Neutrophil (primary cell): ENCODE results near the gene RHAG.
"Not testable (repeated sequence)": the region's sequence is repeated elsewhere in the genome, so short reads cannot be mapped to it uniquely, and the experiment has no call there.

Source experiments
- H3K27ac ChIP-seq: fragments of 200-600 bp; sonication (generic); 2 replicates; pipeline ENCODE4 v1.5.1; 2016; ENCODE audit warnings: mild to moderate bottlenecking, moderate library complexity
- H3K27me3 ChIP-seq: fragments of 200-600 bp; sonication (generic); 2 replicates; pipeline ENCODE4 v1.6.0; 2016; ENCODE audit warnings: mild to moderate bottlenecking
- H3K36me3 ChIP-seq: fragments of 200-600 bp; sonication (generic); 2 replicates; pipeline ENCODE4 v1.5.1; 2017
- H3K4me1 ChIP-seq, 2 experiments: fragments of 200-600 bp in 1 of 2; sonication (generic) in 1 of 2; 1 replicate in 1 of 2; 2 replicates in 1 of 2; pipeline versions ENCODE4 v1.5.1 to v1.6.1; 2013 to 2016; ENCODE audit warnings: low read depth in 1 of 2, low read length in 1 of 2, mild to moderate bottlenecking in 1 of 2, moderate library complexity in 1 of 2; ENCODE audit not compliant: control insufficient read depth in 1 of 2, insufficient read depth in 1 of 2
- H3K4me3 ChIP-seq, 2 experiments: fragments of 200-600 bp in 1 of 2; sonication (generic) in 1 of 2; 1 replicate in 1 of 2; 2 replicates in 1 of 2; pipeline ENCODE4 v1.5.1; 2013 to 2016; ENCODE audit warnings: low read depth in 1 of 2, low read length in 1 of 2, mild to moderate bottlenecking in 1 of 2, moderate library complexity in 1 of 2
- H3K9me3 ChIP-seq: fragments of 200-600 bp; sonication (generic); 2 replicates; pipeline ENCODE4 v1.5.1; 2016
- CTCF ChIP-seq: fragments of 200-600 bp; sonication (generic); IDR thresholded peaks from 2 replicates; pipeline ENCODE4 v1.5.1; 2016; ENCODE audit warnings: antibody characterized with exemption

The RHAG gene

GRCh38 chr6:49606721-49607390, 29.8 kb downstream of the RHAG start:
- no peak overlapping the region for H3K4me3 ChIP-seq
- H3K4me1 ChIP-seq, result no peaks in the 10 kb centered on the region
- H3K27ac ChIP-seq, result no peak overlapping the region
- H3K9me3 ChIP-seq, result no peaks in the 10 kb centered on the region
- no peak for TF ChIP-seq CTCF
- H3K36me3 ChIP-seq, result no peaks in the 10 kb centered on the region
- H3K27me3 ChIP-seq, result peaks cover 20% of the 10 kb centered on the region

- H3K27ac ChIP-seq, H3K9me3 ChIP-seq, H3K4me3 ChIP-seq: not testable (repeated sequence)
Observed at GRCh38 chr6:49604080-49604479, 32.6 kb downstream of the RHAG start.

GRCh38 chr6:49587262-49587661, 49.4 kb downstream of the RHAG start:
- not testable (repeated sequence) for H3K27me3 ChIP-seq

More at GRCh38 chr6:49604080-49604479, 32.6 kb downstream of the RHAG start:
- not testable (repeated sequence) for H3K4me1 ChIP-seq, H3K36me3 ChIP-seq, H3K27me3 ChIP-seq

DNA sequence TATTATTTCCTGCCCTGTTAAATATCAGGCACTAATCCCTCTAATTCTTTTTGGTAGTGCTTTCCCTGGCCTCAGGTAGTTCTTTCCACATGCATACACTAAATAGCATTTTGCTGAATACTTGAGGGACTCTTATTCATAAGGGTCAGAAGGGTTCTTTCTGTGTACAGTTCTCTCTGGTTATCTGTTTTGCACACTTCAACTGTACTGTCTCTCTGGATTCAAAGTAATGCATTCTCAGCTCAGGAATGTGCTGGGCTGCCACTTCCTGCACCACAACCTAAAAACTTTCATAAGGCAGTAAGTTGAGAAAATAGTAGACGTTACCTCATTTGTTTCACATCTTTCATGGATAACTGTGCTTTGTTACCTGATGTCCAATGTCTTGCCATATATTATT, 54.1 kb downstream of the RHAG start:
- TF ChIP-seq CTCF, result no peak
- H3K27me3 ChIP-seq, result no peaks in the 10 kb centered on the region
- H3K27ac ChIP-seq, result no peak overlapping the region

More at GRCh38 chr6:49587262-49587661, 49.4 kb downstream of the RHAG start:
- not testable (repeated sequence) for H3K4me3 ChIP-seq, H3K4me1 ChIP-seq, H3K27ac ChIP-seq, H3K36me3 ChIP-seq, H3K9me3 ChIP-seq

DNA sequence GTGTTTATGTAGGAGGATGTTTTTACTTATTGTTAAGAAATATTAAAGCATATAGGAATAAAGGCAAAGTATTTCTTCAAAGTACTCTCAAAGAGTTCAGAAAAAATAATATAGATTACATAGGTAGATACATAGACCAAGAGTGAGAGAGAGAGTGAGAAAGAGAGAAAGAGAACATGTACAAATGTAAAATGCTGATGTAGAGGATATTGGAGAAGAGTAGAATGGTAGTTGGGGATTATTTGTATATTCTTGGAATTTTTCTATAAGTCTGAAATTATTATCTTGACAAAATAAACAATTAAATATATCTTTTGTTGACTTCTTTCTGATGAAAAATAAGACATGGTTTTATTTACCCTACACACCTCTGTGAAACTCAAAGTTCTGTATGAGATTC, 57.0 kb downstream of the RHAG start:
- no peaks in the 10 kb centered on the region for H3K4me1 ChIP-seq
- no peak overlapping the region for H3K27ac ChIP-seq
- H3K9me3 ChIP-seq, result no peaks in the 10 kb centered on the region
- H3K36me3 ChIP-seq, result no peaks in the 10 kb centered on the region
- H3K27me3 ChIP-seq, result no peaks in the 10 kb centered on the region
- no peak for TF ChIP-seq CTCF
- no peak overlapping the region for H3K4me3 ChIP-seq

More for the DNA sequence above, 54.1 kb downstream of the RHAG start:
- no peaks in the 10 kb centered on the region for H3K9me3 ChIP-seq
- H3K36me3 ChIP-seq, result no peaks in the 10 kb centered on the region
- H3K4me3 ChIP-seq, result no peak overlapping the region
- H3K4me1 ChIP-seq, result no peaks in the 10 kb centered on the region

GRCh38 chr6:49576618-49577017, 60.0 kb downstream of the RHAG start:
- H3K4me1 ChIP-seq, result no peaks in the 10 kb centered on the region
- no peak for TF ChIP-seq CTCF

More at GRCh38 chr6:49576618-49577017, 60.0 kb downstream of the RHAG start:
- no peaks in the 10 kb centered on the region for H3K36me3 ChIP-seq
- no peak overlapping the region for H3K4me3 ChIP-seq
- H3K9me3 ChIP-seq, result no peaks in the 10 kb centered on the region
- no peak overlapping the region for H3K27ac ChIP-seq
- no peaks in the 10 kb centered on the region for H3K27me3 ChIP-seq
